Lung (tissue), 12 donors: ENCODE measurements around the gene FBLN1. TPM values are rescaled to one million over a fixed set of nuclear protein-coding genes. Genes with fewer than 3 reads are reported as not detected.

Experiments used
- ATAC-seq: fragments of 200-7000 bp; cut with Tn5 transposase; one replicate; pipeline ENCODE4 v1.9.1; 2020; ENCODE audit warnings: moderate number of reproducible peaks; ENCODE audit not compliant: insufficient read depth, low FRiP score
- DNase-seq, 3 donors: peaks; one replicate each; pipeline ENCODE4 v3.0.0-alpha.2; 2013 to 2017
- H3K27ac ChIP-seq, 2 donors: one replicate each; pipeline ENCODE4 v1.5.1; 2013; ENCODE audit warnings: mild to moderate bottlenecking in 2 of 2, moderate library complexity in 2 of 2, control low read depth in 1 of 2, inconsistent platforms in 1 of 2, low read depth in 1 of 2, low read length in 1 of 2
- H3K27me3 ChIP-seq, 3 donors: one replicate each; pipeline ENCODE4 v1.5.1; 2013; ENCODE audit warnings: low read length in 2 of 3; ENCODE audit not compliant: control insufficient read depth in 3 of 3, insufficient read depth in 3 of 3
- H3K36me3 ChIP-seq, 4 donors: one replicate each; pipeline ENCODE4 v1.5.1; 2013; ENCODE audit warnings: low read length in 4 of 4, mild to moderate bottlenecking in 1 of 4, moderate library complexity in 1 of 4; ENCODE audit not compliant: control insufficient read depth in 4 of 4, insufficient read depth in 4 of 4
- H3K4me1 ChIP-seq, 5 donors: one replicate each; pipeline ENCODE4 v1.5.1; 2013; ENCODE audit warnings: low read length in 5 of 5, mild to moderate bottlenecking in 2 of 5, moderate library complexity in 1 of 5; ENCODE audit not compliant: control insufficient read depth in 5 of 5, insufficient read depth in 5 of 5
- H3K4me3 ChIP-seq: one replicate; pipeline ENCODE4 v1.5.1; 2013; ENCODE audit warnings: mild to moderate bottlenecking, control low read depth, moderate library complexity
- H3K9ac ChIP-seq, 2 donors: one replicate each; pipeline ENCODE4 v1.5.1; 2013; ENCODE audit warnings: low read length in 2 of 2, control low read depth in 1 of 2; ENCODE audit not compliant: insufficient read depth in 1 of 2
- H3K9me3 ChIP-seq, 4 donors: one replicate each; pipeline ENCODE4 v1.5.1; 2013; ENCODE audit warnings: low read length in 3 of 4, mild to moderate bottlenecking in 1 of 4, moderate library complexity in 1 of 4; ENCODE audit not compliant: control insufficient read depth in 4 of 4, insufficient read depth in 3 of 4
- WGBS, 2 donors: extraction: QIAGEN DNeasy Blood & Tissue Kit; methylation state at CpG; one replicate each; pipeline ENCODE4 v1.1.7; 2013; 5-methylcytosine and 5-hydroxymethylcytosine counted together
- polyA plus RNA-seq, 2 donors: library from polyadenylated mRNA; stranded (reverse); fragments of 200-250 nt; gene quantifications; one replicate each; pipeline ENCODE4 v1.2.1, GENCODE V29; 2013
- total RNA-seq, 2 donors: library from RNA; depleted of rRNA in 1 of 2; stranded (reverse); fragments of >200 nt in 1 of 2; gene quantifications; one replicate each; pipeline ENCODE4 v1.2.1, GENCODE V29; 2014 to 2021
- TF ChIP-seq, protein P1 (sequence below): IDR thresholded peaks from 2 replicates; pipeline ENCODE4 v1.5.1; 2012; ENCODE audit warnings: mild to moderate bottlenecking; ENCODE audit errors: control extremely low read depth, extremely low read depth
- donor health status: control.
- donor health status: control.
- donor health status: Bipolar disorder and iron deficiency.
- donor health status: healthy.
- donor health status: DM: yes; HTN: yes; CAD: no.

Gene FBLN1
- total and polyA plus RNA-seq, 4 donors, result 82.7 to 357 (median 233) TPM

DNA sequence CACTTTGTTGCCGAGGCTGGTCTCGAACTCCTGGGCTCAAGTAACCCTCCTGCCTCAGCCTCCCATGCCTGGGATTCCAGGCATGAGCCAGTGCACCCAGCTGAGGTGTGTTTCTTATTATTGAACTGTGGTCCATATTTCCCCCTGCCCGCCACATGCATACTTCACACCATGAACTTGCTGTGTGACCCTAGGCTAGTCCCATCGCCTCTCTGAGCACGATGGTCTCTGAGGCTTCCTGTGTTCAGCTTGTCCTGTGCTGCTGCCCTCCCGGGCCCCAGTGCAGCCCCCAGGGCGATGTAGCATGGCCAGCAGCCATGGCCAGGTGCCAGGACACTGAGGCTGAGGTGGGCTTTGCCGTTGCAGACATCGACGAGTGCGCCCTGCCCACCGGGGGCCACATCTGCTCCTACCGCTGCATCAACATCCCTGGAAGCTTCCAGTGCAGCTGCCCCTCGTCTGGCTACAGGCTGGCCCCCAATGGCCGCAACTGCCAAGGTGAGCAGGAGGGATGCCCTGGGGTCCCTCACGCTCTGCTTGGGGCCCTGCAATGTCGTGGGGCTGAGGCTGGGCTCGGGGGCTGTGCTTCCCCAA, 45.7 kb downstream of the FBLN1 start:
- Histone ChIP-seq H3K9ac (no peak overlapping the region), H3K4me1 (peaks cover 0 to 37% (median 0%) of the 10 kb centered on the region in 5 donors), H3K4me3 (no peak overlapping the region), H3K36me3 (peaks cover 0 to 81% (median 34%) of the 10 kb centered on the region in 4 donors), H3K27ac (peak overlapping the region in 1 of 2 donors; percentile 19), H3K9me3 (no peaks in the 10 kb centered on the region), H3K27me3 (no peaks in the 10 kb centered on the region)
- DNase-seq (no peak), ATAC-seq (no peak)
- WGBS, 2 donors, result 86 to 91% methylated on average over 18 of the region's 18 CpGs
- TF ChIP-seq, protein P1, sequence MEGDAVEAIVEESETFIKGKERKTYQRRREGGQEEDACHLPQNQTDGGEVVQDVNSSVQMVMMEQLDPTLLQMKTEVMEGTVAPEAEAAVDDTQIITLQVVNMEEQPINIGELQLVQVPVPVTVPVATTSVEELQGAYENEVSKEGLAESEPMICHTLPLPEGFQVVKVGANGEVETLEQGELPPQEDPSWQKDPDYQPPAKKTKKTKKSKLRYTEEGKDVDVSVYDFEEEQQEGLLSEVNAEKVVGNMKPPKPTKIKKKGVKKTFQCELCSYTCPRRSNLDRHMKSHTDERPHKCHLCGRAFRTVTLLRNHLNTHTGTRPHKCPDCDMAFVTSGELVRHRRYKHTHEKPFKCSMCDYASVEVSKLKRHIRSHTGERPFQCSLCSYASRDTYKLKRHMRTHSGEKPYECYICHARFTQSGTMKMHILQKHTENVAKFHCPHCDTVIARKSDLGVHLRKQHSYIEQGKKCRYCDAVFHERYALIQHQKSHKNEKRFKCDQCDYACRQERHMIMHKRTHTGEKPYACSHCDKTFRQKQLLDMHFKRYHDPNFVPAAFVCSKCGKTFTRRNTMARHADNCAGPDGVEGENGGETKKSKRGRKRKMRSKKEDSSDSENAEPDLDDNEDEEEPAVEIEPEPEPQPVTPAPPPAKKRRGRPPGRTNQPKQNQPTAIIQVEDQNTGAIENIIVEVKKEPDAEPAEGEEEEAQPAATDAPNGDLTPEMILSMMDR, result no peak

DNA sequence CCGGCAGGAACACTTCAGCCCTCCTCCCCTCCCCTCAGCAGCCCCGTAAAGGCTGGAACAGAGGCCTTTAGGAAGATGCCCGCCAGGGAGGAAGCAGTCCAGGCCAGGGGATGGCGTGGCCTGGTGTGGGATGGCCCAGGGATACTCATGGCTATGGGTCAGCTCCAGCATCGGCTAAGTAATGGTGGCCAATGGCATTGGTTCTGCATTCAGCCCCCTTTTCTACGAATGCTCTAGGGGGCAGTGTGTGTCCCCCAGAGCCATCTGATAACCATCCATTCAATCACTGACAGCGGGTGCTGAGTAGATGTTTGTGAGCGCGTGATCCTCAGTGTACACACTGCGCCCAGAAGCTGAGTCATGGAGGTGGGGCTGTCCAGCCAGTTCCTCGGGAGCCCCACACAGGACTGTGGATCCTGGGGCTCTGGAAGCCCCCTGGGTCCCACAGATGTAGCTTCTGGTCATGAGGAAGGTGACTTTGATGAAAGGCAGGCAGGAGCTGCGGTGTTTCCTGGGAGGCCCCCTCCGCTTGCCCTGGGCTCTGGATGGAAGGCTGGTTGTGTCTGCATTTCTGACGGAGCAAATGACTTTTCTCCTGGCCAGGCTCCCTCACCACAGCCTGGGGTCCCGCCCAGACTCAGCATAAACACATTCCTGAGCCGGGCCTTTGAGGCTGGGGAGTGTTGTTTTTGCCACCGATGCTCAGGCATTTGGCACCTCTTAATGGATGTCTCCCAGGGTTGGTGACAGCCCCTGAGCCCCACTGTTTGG, 46.5 kb downstream of the FBLN1 start:
- Histone ChIP-seq H3K4me3 (no peak overlapping the region), H3K4me1 (peaks cover 0 to 44% (median 6%) of the 10 kb centered on the region in 5 donors), H3K27me3 (no peaks in the 10 kb centered on the region), H3K36me3 (peaks cover 0 to 79% (median 32%) of the 10 kb centered on the region in 4 donors), H3K27ac (peak overlapping the region in 1 of 2 donors; percentile 57), H3K9ac (no peak overlapping the region), H3K9me3 (no peaks in the 10 kb centered on the region)
- WGBS, 2 donors, result 69 to 78% methylated on average over 17 of the region's 17 CpGs
- TF ChIP-seq, protein P1, result no peak
- no peak for ATAC-seq
- DNase-seq, result peak in 2 of 3 donors; percentile 43 to 51

DNA sequence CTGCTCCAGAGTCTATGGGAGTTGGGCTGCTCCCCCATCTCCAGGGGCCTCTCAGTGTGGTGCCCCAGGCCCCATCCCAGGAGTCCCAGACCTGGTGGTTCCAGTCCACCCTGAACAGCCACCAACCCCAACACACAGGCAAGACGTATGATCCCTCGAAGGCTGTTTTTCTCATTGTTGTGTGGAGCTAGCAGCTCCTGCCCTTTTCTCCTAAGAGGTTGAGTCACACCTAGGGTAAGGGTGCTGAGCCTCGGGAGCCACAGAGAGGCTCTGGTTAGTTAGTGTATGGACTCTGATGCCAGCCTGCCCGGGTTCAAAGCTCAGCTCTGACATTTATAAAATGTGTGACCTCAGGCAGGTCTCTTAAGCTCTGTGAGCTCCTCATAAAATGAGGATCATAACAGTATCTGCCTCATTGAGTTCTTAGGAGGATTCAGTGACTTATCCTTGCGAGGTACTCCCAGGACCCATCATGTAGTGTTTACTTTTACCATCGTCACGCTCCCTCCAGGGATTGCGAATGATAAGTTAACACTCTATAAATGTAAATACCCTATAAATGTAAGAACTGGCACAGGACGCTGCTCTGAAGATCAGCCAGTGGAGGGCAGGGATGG, 47.2 kb downstream of the FBLN1 start:
- Histone ChIP-seq H3K27ac (peak overlapping the region in 1 of 2 donors; percentile 57), H3K4me1 (peaks cover 0 to 44% (median 7%) of the 10 kb centered on the region in 5 donors), H3K27me3 (no peaks in the 10 kb centered on the region), H3K4me3 (no peak overlapping the region), H3K9ac (no peak overlapping the region), H3K36me3 (peaks cover 0 to 82% (median 28%) of the 10 kb centered on the region in 4 donors), H3K9me3 (no peaks in the 10 kb centered on the region)
- TF ChIP-seq, protein P1, result no peak
- ATAC-seq, result no peak
- 90 to 95% methylated on average over 9 of the region's 9 CpGs for WGBS, 2 donors
- DNase-seq, result no peak
